ENCODE data around the gene HCAR3. TPM values are rescaled to one million over a fixed set of nuclear protein-coding genes. Genes with fewer than 3 reads are reported as not detected.

HCAR3 gene
- polyA plus RNA-seq, 1 of the 3 experiments (the other 2 are of a cell fraction), result not detected

DNA sequence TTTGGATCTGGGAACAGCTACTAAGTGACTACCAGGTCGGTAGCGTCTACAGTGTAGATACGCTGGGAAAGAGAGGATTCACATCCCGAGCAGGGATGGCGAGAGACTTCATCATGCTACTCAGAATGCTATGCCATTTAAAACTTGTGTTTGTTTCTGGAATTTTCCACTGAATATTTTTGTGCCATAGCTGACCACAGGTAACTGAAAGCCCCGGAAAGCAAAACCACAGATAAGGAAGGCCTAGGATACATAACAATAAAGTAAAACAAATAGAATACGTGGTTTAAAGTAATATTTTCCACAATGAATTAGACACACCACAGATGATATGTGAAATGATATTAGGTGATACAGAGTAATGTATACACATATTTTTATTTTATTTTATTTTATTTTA, 22.0 kb upstream of the HCAR3 start:
- Histone ChIP-seq H3K4me2 (no peak overlapping the region), H3K79me2 (ENCODE audit: insufficient read depth) (no peaks in the 10 kb centered on the region), H4K20me1 (ENCODE audit: insufficient read depth) (no peaks in the 10 kb centered on the region), H3F3A (replicated peaks; ENCODE audit: insufficient read depth) (no peaks in the 10 kb centered on the region), H3K9me2 (no peaks in the 10 kb centered on the region), H3K9me3 (no peaks in the 10 kb centered on the region), H3K27me3 (ENCODE audit: insufficient read depth) (no peaks in the 10 kb centered on the region), H3K4me3 (ENCODE audit: low read depth in 2 of 2, low read length in 1 of 2) (no peak overlapping the region), H2AFZ (ENCODE audit: low read depth) (no peak overlapping the region), H3K4me1 (ENCODE audit: control insufficient read depth in 1 of 2, insufficient read depth in 2 of 2, low read depth in 1 of 2, low read length in 1 of 2) (no peaks in the 10 kb centered on the region), H3K9ac (no peak overlapping the region), H3K27ac (ENCODE audit: low read depth in 2 of 2, low read length in 1 of 2) (no peak overlapping the region), H3K36me3 (replicated peaks in 1 of 2; ENCODE audit: control insufficient read depth in 1 of 2, insufficient read depth in 2 of 2, low read length in 1 of 2) (no peaks in the 10 kb centered on the region)
- 83% methylated on average over 7 of the region's 7 CpGs for WGBS (ENCODE audit: low lambda C conversion rate)
- ChIA-PET POLR2A (interaction anchor here (0.6 kb wide), 1 partner anchor 109 kb away, joined by 4 read pairs; no protein-coding TSS in a partner anchor), CTCF (interaction anchor here (0.6 kb wide), 1 partner anchor 795 kb away, joined by 3 read pairs; the partner anchor contains the start of gene RILPL1)
- no peak for DNase-seq
- TF ChIP-seq RFX5 (IDR thresholded peaks at IDR 0.05; ENCODE audit: low read length) (no peak), GATA2 (CRISPR knock-in tag; IDR thresholded peaks at IDR 0.05) (no peak), MEF2A (IDR thresholded peaks at IDR 0.05; ENCODE audit: borderline replicate concordance, low read depth) (no peak), POLR2AphosphoS5 (IDR thresholded peaks at IDR 0.05; ENCODE audit: low read depth, low read length) (no peak)
- TF ChIP-seq, protein P1, sequence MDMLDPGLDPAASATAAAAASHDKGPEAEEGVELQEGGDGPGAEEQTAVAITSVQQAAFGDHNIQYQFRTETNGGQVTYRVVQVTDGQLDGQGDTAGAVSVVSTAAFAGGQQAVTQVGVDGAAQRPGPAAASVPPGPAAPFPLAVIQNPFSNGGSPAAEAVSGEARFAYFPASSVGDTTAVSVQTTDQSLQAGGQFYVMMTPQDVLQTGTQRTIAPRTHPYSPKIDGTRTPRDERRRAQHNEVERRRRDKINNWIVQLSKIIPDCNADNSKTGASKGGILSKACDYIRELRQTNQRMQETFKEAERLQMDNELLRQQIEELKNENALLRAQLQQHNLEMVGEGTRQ (IDR thresholded peaks at IDR 0.05; ENCODE audit: borderline replicate concordance, low read depth, low read length), result no peak
- TF ChIP-seq, protein P2, sequence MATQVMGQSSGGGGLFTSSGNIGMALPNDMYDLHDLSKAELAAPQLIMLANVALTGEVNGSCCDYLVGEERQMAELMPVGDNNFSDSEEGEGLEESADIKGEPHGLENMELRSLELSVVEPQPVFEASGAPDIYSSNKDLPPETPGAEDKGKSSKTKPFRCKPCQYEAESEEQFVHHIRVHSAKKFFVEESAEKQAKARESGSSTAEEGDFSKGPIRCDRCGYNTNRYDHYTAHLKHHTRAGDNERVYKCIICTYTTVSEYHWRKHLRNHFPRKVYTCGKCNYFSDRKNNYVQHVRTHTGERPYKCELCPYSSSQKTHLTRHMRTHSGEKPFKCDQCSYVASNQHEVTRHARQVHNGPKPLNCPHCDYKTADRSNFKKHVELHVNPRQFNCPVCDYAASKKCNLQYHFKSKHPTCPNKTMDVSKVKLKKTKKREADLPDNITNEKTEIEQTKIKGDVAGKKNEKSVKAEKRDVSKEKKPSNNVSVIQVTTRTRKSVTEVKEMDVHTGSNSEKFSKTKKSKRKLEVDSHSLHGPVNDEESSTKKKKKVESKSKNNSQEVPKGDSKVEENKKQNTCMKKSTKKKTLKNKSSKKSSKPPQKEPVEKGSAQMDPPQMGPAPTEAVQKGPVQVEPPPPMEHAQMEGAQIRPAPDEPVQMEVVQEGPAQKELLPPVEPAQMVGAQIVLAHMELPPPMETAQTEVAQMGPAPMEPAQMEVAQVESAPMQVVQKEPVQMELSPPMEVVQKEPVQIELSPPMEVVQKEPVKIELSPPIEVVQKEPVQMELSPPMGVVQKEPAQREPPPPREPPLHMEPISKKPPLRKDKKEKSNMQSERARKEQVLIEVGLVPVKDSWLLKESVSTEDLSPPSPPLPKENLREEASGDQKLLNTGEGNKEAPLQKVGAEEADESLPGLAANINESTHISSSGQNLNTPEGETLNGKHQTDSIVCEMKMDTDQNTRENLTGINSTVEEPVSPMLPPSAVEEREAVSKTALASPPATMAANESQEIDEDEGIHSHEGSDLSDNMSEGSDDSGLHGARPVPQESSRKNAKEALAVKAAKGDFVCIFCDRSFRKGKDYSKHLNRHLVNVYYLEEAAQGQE (IDR thresholded peaks at IDR 0.05; ENCODE audit: low read depth, low read length), result no peak
- TF ChIP-seq, protein P3, sequence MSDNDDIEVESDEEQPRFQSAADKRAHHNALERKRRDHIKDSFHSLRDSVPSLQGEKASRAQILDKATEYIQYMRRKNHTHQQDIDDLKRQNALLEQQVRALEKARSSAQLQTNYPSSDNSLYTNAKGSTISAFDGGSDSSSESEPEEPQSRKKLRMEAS (IDR thresholded peaks at IDR 0.05; ENCODE audit: low read depth), result no peak
- TF ChIP-seq, protein P4, sequence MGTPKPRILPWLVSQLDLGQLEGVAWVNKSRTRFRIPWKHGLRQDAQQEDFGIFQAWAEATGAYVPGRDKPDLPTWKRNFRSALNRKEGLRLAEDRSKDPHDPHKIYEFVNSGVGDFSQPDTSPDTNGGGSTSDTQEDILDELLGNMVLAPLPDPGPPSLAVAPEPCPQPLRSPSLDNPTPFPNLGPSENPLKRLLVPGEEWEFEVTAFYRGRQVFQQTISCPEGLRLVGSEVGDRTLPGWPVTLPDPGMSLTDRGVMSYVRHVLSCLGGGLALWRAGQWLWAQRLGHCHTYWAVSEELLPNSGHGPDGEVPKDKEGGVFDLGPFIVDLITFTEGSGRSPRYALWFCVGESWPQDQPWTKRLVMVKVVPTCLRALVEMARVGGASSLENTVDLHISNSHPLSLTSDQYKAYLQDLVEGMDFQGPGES (IDR thresholded peaks at IDR 0.05; ENCODE audit: low read depth, low read length), result no peak

DNA sequence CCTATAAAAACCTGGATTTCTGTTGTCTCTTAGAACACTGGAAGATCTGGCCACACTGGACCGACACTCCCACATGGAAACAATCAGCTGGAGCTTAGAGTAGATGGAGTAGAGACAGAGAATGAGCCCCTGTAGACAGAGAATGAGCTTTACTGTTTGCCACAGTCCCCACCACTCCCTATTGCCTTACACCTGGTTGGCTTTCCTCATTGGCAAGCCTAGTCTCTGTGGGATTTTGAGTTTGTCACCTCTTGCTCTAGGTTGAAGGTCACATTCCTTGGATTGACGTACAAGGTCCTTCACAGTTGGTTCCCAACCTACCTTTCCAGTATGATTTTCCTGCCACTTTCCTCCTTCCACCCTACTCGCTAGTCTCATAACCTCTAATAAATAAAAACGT, 16.0 kb upstream of the HCAR3 start:
- POLR2A ChIA-PET, result interaction anchor here (0.6 kb wide), 1 partner anchor 31 kb away, joined by 3 read pairs; no protein-coding TSS in a partner anchor
- Histone ChIP-seq H3K4me2 (no peak overlapping the region), H3F3A (replicated peaks; ENCODE audit: insufficient read depth) (no peaks in the 10 kb centered on the region), H3K9me3 (no peaks in the 10 kb centered on the region), H3K4me1 (ENCODE audit: control insufficient read depth in 1 of 2, insufficient read depth in 2 of 2, low read depth in 1 of 2, low read length in 1 of 2) (no peaks in the 10 kb centered on the region), H3K79me2 (ENCODE audit: insufficient read depth) (no peaks in the 10 kb centered on the region), H3K9me2 (no peaks in the 10 kb centered on the region), H3K36me3 (replicated peaks in 1 of 2; ENCODE audit: control insufficient read depth in 1 of 2, insufficient read depth in 2 of 2, low read length in 1 of 2) (no peaks in the 10 kb centered on the region), H2AFZ (ENCODE audit: low read depth) (no peak overlapping the region), H3K27me3 (ENCODE audit: insufficient read depth) (no peaks in the 10 kb centered on the region), H3K4me3 (ENCODE audit: low read depth in 2 of 2, low read length in 1 of 2) (no peak overlapping the region), H4K20me1 (ENCODE audit: insufficient read depth) (no peaks in the 10 kb centered on the region), H3K27ac (ENCODE audit: low read depth in 2 of 2, low read length in 1 of 2) (no peak overlapping the region), H3K9ac (no peak overlapping the region)
- CTCF ChIA-PET, result no interaction called here
- DNase-seq, result no peak
- WGBS (ENCODE audit: low lambda C conversion rate), result 77% methylated on average over 4 of the region's 4 CpGs
- TF ChIP-seq, protein P5, sequence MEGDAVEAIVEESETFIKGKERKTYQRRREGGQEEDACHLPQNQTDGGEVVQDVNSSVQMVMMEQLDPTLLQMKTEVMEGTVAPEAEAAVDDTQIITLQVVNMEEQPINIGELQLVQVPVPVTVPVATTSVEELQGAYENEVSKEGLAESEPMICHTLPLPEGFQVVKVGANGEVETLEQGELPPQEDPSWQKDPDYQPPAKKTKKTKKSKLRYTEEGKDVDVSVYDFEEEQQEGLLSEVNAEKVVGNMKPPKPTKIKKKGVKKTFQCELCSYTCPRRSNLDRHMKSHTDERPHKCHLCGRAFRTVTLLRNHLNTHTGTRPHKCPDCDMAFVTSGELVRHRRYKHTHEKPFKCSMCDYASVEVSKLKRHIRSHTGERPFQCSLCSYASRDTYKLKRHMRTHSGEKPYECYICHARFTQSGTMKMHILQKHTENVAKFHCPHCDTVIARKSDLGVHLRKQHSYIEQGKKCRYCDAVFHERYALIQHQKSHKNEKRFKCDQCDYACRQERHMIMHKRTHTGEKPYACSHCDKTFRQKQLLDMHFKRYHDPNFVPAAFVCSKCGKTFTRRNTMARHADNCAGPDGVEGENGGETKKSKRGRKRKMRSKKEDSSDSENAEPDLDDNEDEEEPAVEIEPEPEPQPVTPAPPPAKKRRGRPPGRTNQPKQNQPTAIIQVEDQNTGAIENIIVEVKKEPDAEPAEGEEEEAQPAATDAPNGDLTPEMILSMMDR (IDR thresholded peaks at IDR 0.05), result no peak
- TF ChIP-seq FOXJ3 (CRISPR knock-in tag; IDR thresholded peaks at IDR 0.05) (no peak), CHD2 (IDR thresholded peaks at IDR 0.05; ENCODE audit: low read length, partially characterized antibody) (no peak)
- TF ChIP-seq, protein P4 (IDR thresholded peaks at IDR 0.05; ENCODE audit: low read depth, low read length), result no peak
- TF ChIP-seq, protein P2 (IDR thresholded peaks at IDR 0.05; ENCODE audit: low read depth, low read length), result no peak
